ENCODE measurements around the gene LEKR1.

LEKR1 gene

DNA sequence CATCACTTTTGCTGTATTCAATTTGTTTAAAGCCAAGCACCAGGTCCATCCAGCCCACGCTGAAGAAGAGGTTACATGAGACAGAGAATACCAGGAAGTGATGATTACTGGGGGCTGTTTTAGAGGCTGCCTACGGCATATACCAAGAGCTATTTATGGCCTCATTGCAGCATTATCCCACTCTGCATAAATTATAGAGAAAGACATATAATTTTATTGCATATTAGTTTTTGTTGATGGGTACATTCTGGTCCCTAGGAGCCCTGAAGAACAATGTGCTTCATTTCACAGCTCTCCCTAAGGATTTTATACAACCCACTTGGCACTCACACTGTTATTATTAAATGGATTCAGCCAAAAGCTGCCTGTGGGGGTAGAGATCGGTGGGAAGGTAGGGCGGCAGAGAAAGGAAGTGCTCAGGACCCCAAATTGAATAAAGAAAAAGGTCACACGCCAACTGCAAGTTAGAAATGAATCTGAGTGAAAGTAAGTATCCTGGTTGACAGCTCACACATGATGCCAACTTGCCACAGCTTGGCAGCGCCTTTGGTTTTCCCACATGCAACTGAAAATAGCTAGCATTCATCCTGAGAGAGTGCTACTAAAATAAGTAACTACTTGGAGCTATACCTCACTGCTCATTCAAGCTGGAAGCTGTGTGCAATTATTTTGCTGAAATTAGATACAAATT, 260.1 kb downstream of the LEKR1 start:
- Histone ChIP-seq H2AFZ (ENCODE audit: low read depth, low read length) (no peak overlapping the region), H3K27ac (ENCODE audit: low read length) (no peak overlapping the region)
- TF ChIP-seq, protein P1, sequence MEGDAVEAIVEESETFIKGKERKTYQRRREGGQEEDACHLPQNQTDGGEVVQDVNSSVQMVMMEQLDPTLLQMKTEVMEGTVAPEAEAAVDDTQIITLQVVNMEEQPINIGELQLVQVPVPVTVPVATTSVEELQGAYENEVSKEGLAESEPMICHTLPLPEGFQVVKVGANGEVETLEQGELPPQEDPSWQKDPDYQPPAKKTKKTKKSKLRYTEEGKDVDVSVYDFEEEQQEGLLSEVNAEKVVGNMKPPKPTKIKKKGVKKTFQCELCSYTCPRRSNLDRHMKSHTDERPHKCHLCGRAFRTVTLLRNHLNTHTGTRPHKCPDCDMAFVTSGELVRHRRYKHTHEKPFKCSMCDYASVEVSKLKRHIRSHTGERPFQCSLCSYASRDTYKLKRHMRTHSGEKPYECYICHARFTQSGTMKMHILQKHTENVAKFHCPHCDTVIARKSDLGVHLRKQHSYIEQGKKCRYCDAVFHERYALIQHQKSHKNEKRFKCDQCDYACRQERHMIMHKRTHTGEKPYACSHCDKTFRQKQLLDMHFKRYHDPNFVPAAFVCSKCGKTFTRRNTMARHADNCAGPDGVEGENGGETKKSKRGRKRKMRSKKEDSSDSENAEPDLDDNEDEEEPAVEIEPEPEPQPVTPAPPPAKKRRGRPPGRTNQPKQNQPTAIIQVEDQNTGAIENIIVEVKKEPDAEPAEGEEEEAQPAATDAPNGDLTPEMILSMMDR (IDR thresholded peaks at IDR 0.05; ENCODE audit: borderline replicate concordance, extremely low read depth, low read length, poor library complexity, severe bottlenecking): no peak
- no peak for TF ChIP-seq EZH2 (IDR thresholded peaks at IDR 0.05; ENCODE audit: borderline replicate concordance, low read depth, low read length, severe bottlenecking)

DNA sequence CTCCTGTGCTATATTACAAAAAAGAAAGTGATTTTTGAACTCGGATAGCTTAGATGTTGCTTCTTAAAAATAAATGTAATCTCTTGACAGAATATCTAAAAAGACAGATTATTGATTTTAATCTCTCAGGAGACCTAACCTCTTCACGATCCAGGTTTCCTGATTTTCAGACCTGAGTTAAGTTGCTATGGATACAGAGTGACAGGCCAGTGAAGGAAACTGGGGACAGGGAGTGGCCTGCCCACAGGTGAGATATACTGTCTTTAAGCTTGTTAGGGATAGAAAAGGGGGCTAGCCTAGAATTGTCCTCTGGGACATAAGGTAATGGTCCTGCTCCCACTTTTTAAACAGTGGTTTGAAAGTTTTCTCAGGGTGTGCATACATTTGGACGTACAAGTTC, 260.6 kb downstream of the LEKR1 start:
- Histone ChIP-seq H2AFZ (ENCODE audit: low read depth, low read length) (no peak overlapping the region), H3K79me2 (ENCODE audit: insufficient read depth, low read length) (no peaks in the 10 kb centered on the region), H3K4me1 (ENCODE audit: insufficient read depth, low read length) (peaks cover 36% of the 10 kb centered on the region), H3K36me3 (ENCODE audit: insufficient read depth, low read length) (no peaks in the 10 kb centered on the region), H3K9me3 (ENCODE audit: insufficient read depth, low read length, severe bottlenecking) (no peaks in the 10 kb centered on the region), H3K9ac (ENCODE audit: low read depth, low read length) (no peak overlapping the region), H3K4me2 (ENCODE audit: insufficient read depth, low read length) (no peak overlapping the region), H4K20me1 (ENCODE audit: insufficient read depth, low read length) (no peaks in the 10 kb centered on the region), H3K4me3 (ENCODE audit: low read depth in 1 of 2, low read length in 2 of 2) (no peak overlapping the region), H3K27ac (ENCODE audit: low read length) (no peak overlapping the region), H3K27me3 (ENCODE audit: insufficient read depth, low read length, poor library complexity) (peaks cover 2% of the 10 kb centered on the region)
- DNase-seq (no peak), ATAC-seq (ENCODE audit: insufficient read depth, low read depth) (no peak)
- TF ChIP-seq, protein P1 (IDR thresholded peaks at IDR 0.05; ENCODE audit: borderline replicate concordance, extremely low read depth, low read length, poor library complexity, severe bottlenecking): no peak
- no peak for TF ChIP-seq EZH2 (IDR thresholded peaks at IDR 0.05; ENCODE audit: borderline replicate concordance, low read depth, low read length, severe bottlenecking)

More for the DNA sequence above, 260.1 kb downstream of the LEKR1 start:
- Histone ChIP-seq H3K36me3 (ENCODE audit: insufficient read depth, low read length) (no peaks in the 10 kb centered on the region), H3K4me2 (ENCODE audit: insufficient read depth, low read length) (no peak overlapping the region), H3K27me3 (ENCODE audit: insufficient read depth, low read length, poor library complexity) (peaks cover 2% of the 10 kb centered on the region), H3K4me1 (ENCODE audit: insufficient read depth, low read length) (peaks cover 41% of the 10 kb centered on the region), H3K4me3 (ENCODE audit: low read depth in 1 of 2, low read length in 2 of 2) (no peak overlapping the region), H3K79me2 (ENCODE audit: insufficient read depth, low read length) (no peaks in the 10 kb centered on the region), H4K20me1 (ENCODE audit: insufficient read depth, low read length) (no peaks in the 10 kb centered on the region), H3K9ac (ENCODE audit: low read depth, low read length) (no peak overlapping the region), H3K9me3 (ENCODE audit: insufficient read depth, low read length, severe bottlenecking) (no peaks in the 10 kb centered on the region)
- DNase-seq (no peak), ATAC-seq (ENCODE audit: insufficient read depth, low read depth) (no peak)

DNA sequence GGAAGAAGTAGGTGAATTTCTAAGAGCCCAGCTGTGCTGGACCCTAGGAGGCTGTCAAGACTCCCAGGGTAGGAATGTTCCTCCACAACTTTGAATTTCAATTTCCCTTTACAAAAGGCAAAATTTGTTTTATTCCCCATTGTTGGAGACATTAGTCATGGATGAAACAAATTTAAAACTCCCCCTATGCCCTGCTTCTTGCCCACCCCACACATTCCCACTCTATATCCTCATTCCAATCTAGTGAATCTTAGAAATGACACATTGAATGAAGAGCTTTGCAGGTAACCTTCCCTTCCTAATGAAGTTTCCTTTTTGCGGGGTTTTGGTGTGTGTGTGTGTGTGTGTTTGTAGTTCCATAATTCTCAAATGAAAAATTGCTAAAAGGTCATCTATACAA, 261.2 kb downstream of the LEKR1 start:
- TF ChIP-seq, protein P1 (IDR thresholded peaks at IDR 0.05; ENCODE audit: borderline replicate concordance, extremely low read depth, low read length, poor library complexity, severe bottlenecking): no peak
- no peak for TF ChIP-seq EZH2 (IDR thresholded peaks at IDR 0.05; ENCODE audit: borderline replicate concordance, low read depth, low read length, severe bottlenecking)
- DNase-seq (no peak), ATAC-seq (ENCODE audit: insufficient read depth, low read depth) (no peak)
- Histone ChIP-seq H3K79me2 (ENCODE audit: insufficient read depth, low read length) (no peaks in the 10 kb centered on the region), H3K9ac (ENCODE audit: low read depth, low read length) (peak overlapping the region; percentile 75; the same call in 1 of the 2 replicates), H3K4me2 (ENCODE audit: insufficient read depth, low read length) (peak overlapping the region; percentile 68), H3K4me1 (ENCODE audit: insufficient read depth, low read length) (peaks cover 32% of the 10 kb centered on the region), H3K9me3 (ENCODE audit: insufficient read depth, low read length, severe bottlenecking) (no peaks in the 10 kb centered on the region), H3K27me3 (ENCODE audit: insufficient read depth, low read length, poor library complexity) (peaks cover 2% of the 10 kb centered on the region), H3K36me3 (ENCODE audit: insufficient read depth, low read length) (no peaks in the 10 kb centered on the region), H4K20me1 (ENCODE audit: insufficient read depth, low read length) (no peaks in the 10 kb centered on the region), H3K27ac (ENCODE audit: low read length) (no peak overlapping the region; the same call in 1 of the 2 replicates), H2AFZ (ENCODE audit: low read depth, low read length) (no peak overlapping the region), H3K4me3 (ENCODE audit: low read depth in 1 of 2, low read length in 2 of 2) (no peak overlapping the region)

Measured in DND-41 (cell line).